ENCODE measurements around the gene NMT1. TPM values are rescaled to one million over a fixed set of nuclear protein-coding genes. Genes with fewer than 3 reads are reported as not detected.

NMT1 gene
- total and polyA plus RNA-seq, 2 of the 13 experiments (the other 11 are each of a cell fraction or from before 2014, with no cell fraction given): 75.7 to 142 TPM

DNA sequence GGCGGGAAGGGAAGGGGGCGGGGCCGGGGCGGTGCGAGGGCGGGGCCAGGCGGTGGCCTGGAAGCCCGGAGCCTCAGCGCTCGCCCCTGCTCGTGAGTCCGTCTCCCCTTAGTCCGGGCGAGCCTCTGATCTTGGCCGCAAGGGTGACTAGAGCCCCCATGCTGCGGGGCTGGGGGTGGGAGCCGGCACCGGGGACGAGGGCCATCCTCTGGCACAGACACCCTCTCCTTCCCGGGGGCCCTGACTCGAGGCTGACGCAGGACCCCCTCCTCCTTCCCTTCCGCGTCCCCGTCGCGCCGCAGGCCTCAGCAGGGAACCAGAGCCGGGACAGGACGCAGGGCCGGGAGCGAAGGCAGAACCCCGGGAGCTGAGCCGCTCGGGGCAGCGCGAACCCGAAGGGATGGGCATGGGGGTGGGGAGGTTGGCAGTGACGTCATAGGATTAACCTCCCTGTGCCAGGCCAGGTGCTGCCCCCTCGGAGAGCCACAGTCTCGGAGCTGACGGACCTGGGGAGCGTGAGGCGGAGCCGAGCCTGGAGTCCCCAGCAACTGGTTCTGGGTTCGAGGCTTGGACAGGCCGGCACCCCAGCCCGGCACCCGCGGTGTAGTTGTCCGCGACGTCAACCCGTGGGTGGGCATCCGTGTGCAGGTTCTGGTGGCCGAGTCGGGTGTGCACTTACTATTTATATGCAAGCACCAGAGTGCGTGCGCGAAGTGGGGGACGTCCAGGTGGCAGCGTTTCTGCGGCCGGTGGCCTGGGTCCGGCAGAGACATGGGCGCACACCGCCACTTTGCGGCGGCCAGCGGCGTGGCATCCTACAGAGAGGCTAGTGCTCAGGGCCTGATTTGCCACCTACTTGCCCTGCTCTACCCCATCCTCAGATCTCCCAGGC is 71.7 kb downstream of the NMT1 start (continued):
- TF ChIP-seq, protein P1, sequence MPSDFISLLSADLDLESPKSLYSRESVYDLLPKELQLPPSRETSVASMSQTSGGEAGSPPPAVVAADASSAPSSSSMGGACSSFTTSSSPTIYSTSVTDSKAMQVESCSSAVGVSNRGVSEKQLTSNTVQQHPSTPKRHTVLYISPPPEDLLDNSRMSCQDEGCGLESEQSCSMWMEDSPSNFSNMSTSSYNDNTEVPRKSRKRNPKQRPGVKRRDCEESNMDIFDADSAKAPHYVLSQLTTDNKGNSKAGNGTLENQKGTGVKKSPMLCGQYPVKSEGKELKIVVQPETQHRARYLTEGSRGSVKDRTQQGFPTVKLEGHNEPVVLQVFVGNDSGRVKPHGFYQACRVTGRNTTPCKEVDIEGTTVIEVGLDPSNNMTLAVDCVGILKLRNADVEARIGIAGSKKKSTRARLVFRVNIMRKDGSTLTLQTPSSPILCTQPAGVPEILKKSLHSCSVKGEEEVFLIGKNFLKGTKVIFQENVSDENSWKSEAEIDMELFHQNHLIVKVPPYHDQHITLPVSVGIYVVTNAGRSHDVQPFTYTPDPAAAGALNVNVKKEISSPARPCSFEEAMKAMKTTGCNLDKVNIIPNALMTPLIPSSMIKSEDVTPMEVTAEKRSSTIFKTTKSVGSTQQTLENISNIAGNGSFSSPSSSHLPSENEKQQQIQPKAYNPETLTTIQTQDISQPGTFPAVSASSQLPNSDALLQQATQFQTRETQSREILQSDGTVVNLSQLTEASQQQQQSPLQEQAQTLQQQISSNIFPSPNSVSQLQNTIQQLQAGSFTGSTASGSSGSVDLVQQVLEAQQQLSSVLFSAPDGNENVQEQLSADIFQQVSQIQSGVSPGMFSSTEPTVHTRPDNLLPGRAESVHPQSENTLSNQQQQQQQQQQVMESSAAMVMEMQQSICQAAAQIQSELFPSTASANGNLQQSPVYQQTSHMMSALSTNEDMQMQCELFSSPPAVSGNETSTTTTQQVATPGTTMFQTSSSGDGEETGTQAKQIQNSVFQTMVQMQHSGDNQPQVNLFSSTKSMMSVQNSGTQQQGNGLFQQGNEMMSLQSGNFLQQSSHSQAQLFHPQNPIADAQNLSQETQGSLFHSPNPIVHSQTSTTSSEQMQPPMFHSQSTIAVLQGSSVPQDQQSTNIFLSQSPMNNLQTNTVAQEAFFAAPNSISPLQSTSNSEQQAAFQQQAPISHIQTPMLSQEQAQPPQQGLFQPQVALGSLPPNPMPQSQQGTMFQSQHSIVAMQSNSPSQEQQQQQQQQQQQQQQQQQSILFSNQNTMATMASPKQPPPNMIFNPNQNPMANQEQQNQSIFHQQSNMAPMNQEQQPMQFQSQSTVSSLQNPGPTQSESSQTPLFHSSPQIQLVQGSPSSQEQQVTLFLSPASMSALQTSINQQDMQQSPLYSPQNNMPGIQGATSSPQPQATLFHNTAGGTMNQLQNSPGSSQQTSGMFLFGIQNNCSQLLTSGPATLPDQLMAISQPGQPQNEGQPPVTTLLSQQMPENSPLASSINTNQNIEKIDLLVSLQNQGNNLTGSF (CRISPR knock-in tag; IDR thresholded peaks at IDR 0.05): no peak
- no peak for TF ChIP-seq JUND (CRISPR knock-in tag; IDR thresholded peaks at IDR 0.05)
- no peak for TF ChIP-seq DR1 (CRISPR knock-in tag; IDR thresholded peaks at IDR 0.05)
- TF ChIP-seq ZNF841 (CRISPR knock-in tag; IDR thresholded peaks at IDR 0.05; ENCODE audit: borderline replicate concordance): no peak
- TF ChIP-seq SNRNP70 (IDR thresholded peaks at IDR 0.05; ENCODE audit: low read depth, low read length): no peak
- TF ChIP-seq TCF12 (IDR thresholded peaks at IDR 0.05): no peak
- 0 out of 2 replicates have a peak, but pooled peaks have one; percentile 7 for TF ChIP-seq TCF12 (CRISPR knock-in tag; IDR thresholded peaks at IDR 0.05)
- no peak for TF ChIP-seq KLF9 (CRISPR knock-in tag; IDR thresholded peaks at IDR 0.05; ENCODE audit: low read depth)
- TF ChIP-seq ZNF331 (CRISPR knock-in tag; IDR thresholded peaks at IDR 0.05): 0 out of 2 replicates have a peak, but pooled peaks have one; percentile 22
- TF ChIP-seq NFYC (CRISPR knock-in tag; IDR thresholded peaks at IDR 0.05): no peak
- TF ChIP-seq SP4 (CRISPR knock-in tag; IDR thresholded peaks at IDR 0.05): no peak; the same call in 1 of the 2 replicates
- no peak; the same call in 1 of the 2 replicates for TF ChIP-seq HNF4G (IDR thresholded peaks at IDR 0.05; ENCODE audit: borderline replicate concordance, low read depth, low read length)
- peak; percentile 68; the same call in 1 of the 2 replicates for TF ChIP-seq HNF4G (CRISPR knock-in tag; IDR thresholded peaks at IDR 0.05; ENCODE audit: borderline replicate concordance, low read depth)
- TF ChIP-seq, protein P2, sequence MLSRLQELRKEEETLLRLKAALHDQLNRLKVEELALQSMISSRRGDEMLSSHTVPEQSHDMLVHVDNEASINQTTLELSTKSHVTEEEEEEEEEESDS (CRISPR knock-in tag; IDR thresholded peaks at IDR 0.05; ENCODE audit: borderline replicate concordance): no peak
- TF ChIP-seq REL (CRISPR knock-in tag; conservative IDR thresholded peaks at IDR 0.05): 0 out of 2 replicates have a peak, but pooled peaks have one; percentile 69
- TF ChIP-seq, protein P3, sequence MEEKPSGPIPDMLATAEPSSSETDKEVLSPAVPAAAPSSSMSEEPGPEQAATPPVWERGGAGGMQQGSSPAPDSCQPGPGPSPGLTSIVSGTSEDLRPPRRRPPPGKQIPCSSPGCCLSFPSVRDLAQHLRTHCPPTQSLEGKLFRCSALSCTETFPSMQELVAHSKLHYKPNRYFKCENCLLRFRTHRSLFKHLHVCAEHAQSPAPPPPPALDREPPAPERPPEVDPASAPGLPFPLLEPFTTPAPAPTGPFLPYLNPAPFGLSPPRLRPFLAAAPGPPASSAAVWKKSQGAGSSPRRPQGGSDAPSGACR (CRISPR knock-in tag; IDR thresholded peaks at IDR 0.05): peak; percentile 67; the same call in 1 of the 2 replicates
- TF ChIP-seq ZNF543 (CRISPR knock-in tag; IDR thresholded peaks at IDR 0.05): no peak; the same call in 1 of the 2 replicates
- no peak; the same call in 1 of the 2 replicates for TF ChIP-seq ATRX (CRISPR knock-in tag; IDR thresholded peaks at IDR 0.05; ENCODE audit: borderline replicate concordance)

Data from HepG2 (cell line).